Right cardiac atrium (tissue), 5 donors: ENCODE measurements around the gene MIS18BP1. TPM values are rescaled to one million over a fixed set of nuclear protein-coding genes. Genes with fewer than 3 reads are reported as not detected.

Experiments used
- ATAC-seq, 2 donors: fragments of 200-7000 bp; cut with Tn5 transposase; one replicate each; pipeline versions ENCODE4 v1.8.0 to v1.9.1; 2020; ENCODE audit warnings: moderate library complexity in 2 of 2, mild to moderate bottlenecking in 1 of 2
- DNase-seq, 3 donors: peaks; one replicate each; pipeline ENCODE4 v3.0.0-alpha.2; 2020
- H3K27ac ChIP-seq: one replicate; pipeline ENCODE4 v1.5.1; 2013; ENCODE audit warnings: mild to moderate bottlenecking, low read length, control low read depth, moderate library complexity
- H3K27me3 ChIP-seq: one replicate; pipeline ENCODE4 v1.6.1; 2013; ENCODE audit not compliant: control insufficient read depth, insufficient read depth
- H3K4me1 ChIP-seq: one replicate; pipeline ENCODE4 v1.6.1; 2013; ENCODE audit warnings: low read length; ENCODE audit not compliant: control insufficient read depth, insufficient read depth
- H3K4me3 ChIP-seq: one replicate; pipeline ENCODE4 v1.5.1; 2013; ENCODE audit warnings: low read length, control low read depth
- H3K9me3 ChIP-seq: one replicate; pipeline ENCODE4 v1.6.1; 2013; ENCODE audit warnings: low read length; ENCODE audit not compliant: control insufficient read depth
- WGBS: extraction: QIAGEN DNeasy Blood & Tissue Kit; methylation state at CpG from one replicate; pipeline ENCODE4 v1.1.7; 2013; 5-methylcytosine and 5-hydroxymethylcytosine counted together
- intact Hi-C, 4 donors: fragments of 100-400 bp; cut with DNase I; formaldehyde crosslinking; loops; one replicate each; pipeline versions ENCODE4 v1.11.0 to v1.14.0; 2022 to 2023
- polyA plus RNA-seq: library from polyadenylated mRNA; stranded (reverse); fragments of 200-250 nt; gene quantifications from one replicate; pipeline ENCODE4 v1.2.3, GENCODE V29; 2013
- total RNA-seq, 4 donors: library from RNA; stranded (reverse); fragmentation: NEBNext Ultra II Directional; extraction: Animal tissue kit (Norgen Biotek cat#: 25700); gene quantifications; one replicate each; pipeline ENCODE4 v1.2.1, GENCODE V29; 2021
- donor health status: healthy with polysubstance abuse.
- donor health status: DM: no; HTN: yes; CAD: no.
- donor health status: DM: no; HTN: no; CAD: no.
- donor health status: DM: no; HTN: yes; CAD: no; lungs with severe emphysema.
- donor health status: DM: yes; HTN: yes; CAD: no.

Gene MIS18BP1
- total and polyA plus RNA-seq, 5 donors = 3.5 to 9.3 (median 7.8) TPM

GRCh38 chr14:45262637-45263036, 9.6 kb upstream of the MIS18BP1 start:
- ATAC-seq = no peak
- no peaks in the 10 kb centered on the region for H3K27me3 ChIP-seq
- 81% methylated on average over 4 of the region's 4 CpGs for WGBS
- DNase-seq = no peak
- intact Hi-C loops = no loop called here
- H3K4me3 ChIP-seq = no peak overlapping the region
- H3K27ac ChIP-seq = no peak overlapping the region
- no peaks in the 10 kb centered on the region for H3K9me3 ChIP-seq
- H3K4me1 ChIP-seq = no peaks in the 10 kb centered on the region

GRCh38 chr14:45261209-45261608, 8.2 kb upstream of the MIS18BP1 start:
- no peak for DNase-seq
- H3K4me3 ChIP-seq = no peak overlapping the region
- H3K9me3 ChIP-seq = no peaks in the 10 kb centered on the region
- 34% methylated on average over 2 of the region's 2 CpGs for WGBS
- no peak overlapping the region for H3K27ac ChIP-seq
- no peaks in the 10 kb centered on the region for H3K4me1 ChIP-seq
- intact Hi-C loops = no loop called here
- H3K27me3 ChIP-seq = no peaks in the 10 kb centered on the region
- no peak for ATAC-seq

- Histone ChIP-seq H3K9me3 (no peaks in the 10 kb centered on the region), H3K4me1 (peaks cover 2% of the 10 kb centered on the region), H3K27ac (no peak overlapping the region), H3K27me3 (no peaks in the 10 kb centered on the region), H3K4me3 (no peak overlapping the region)
- 96% methylated on average over 3 of the region's 3 CpGs for WGBS
- intact Hi-C loops = loop anchor here in 1 of 4 donors (10.0 kb wide), 1 partner anchor 124 kb away; the partner anchor contains the start of genes FANCM and FKBP3
- ATAC-seq = no peak
- DNase-seq = no peak
Observed at GRCh38 chr14:45258805-45259204, 5.8 kb upstream of the MIS18BP1 start.

GRCh38 chr14:45258073-45258472, 5.1 kb upstream of the MIS18BP1 start:
- Histone ChIP-seq H3K9me3 (no peaks in the 10 kb centered on the region), H3K27ac (no peak overlapping the region), H3K4me1 (peaks cover 2% of the 10 kb centered on the region), H3K4me3 (no peak overlapping the region), H3K27me3 (no peaks in the 10 kb centered on the region)
- WGBS = 87% methylated on average over 1 of the region's 1 CpG
- ATAC-seq = no peak
- DNase-seq = no peak
- intact Hi-C loops = loop anchor here in 1 of 4 donors (10.0 kb wide), 1 partner anchor 123 kb away; the partner anchor contains the start of genes FANCM and FKBP3

GRCh38 chr14:45254771-45255170, 1.8 kb upstream of the MIS18BP1 start:
- Histone ChIP-seq H3K27ac (no peak overlapping the region), H3K4me1 (peaks cover 2% of the 10 kb centered on the region), H3K27me3 (no peaks in the 10 kb centered on the region), H3K4me3 (no peak overlapping the region), H3K9me3 (no peaks in the 10 kb centered on the region)
- 89% methylated on average over 4 of the region's 4 CpGs for WGBS
- no peak for DNase-seq
- ATAC-seq = no peak
- intact Hi-C loops = loop anchor here in 1 of 4 donors (10.0 kb wide), 1 partner anchor 120 kb away; the partner anchor contains the start of genes FANCM and FKBP3

GRCh38 chr14:45253754-45254310, 830 bp upstream of the MIS18BP1 start:
- peak overlapping the region; percentile 99 for H3K27ac ChIP-seq
- peak overlapping the region; percentile 100 for H3K4me3 ChIP-seq
- H3K9me3 ChIP-seq = no peaks in the 10 kb centered on the region
- DNase-seq (peak; percentile 45 to 80 (median 54)), ATAC-seq (peak; percentile 47 to 54)
- H3K27me3 ChIP-seq = no peaks in the 10 kb centered on the region
- intact Hi-C loops = loop anchor here in 1 of 4 donors (10.0 kb wide), 1 partner anchor 119 kb away; the partner anchor contains the start of genes FANCM and FKBP3
- WGBS = 41% methylated on average over 23 of the region's 23 CpGs
- H3K4me1 ChIP-seq = peaks cover 2% of the 10 kb centered on the region

GRCh38 chr14:45252366-45253069, 484 bp downstream of the MIS18BP1 start:
- Histone ChIP-seq H3K4me1 (peaks cover 2% of the 10 kb centered on the region), H3K4me3 (peak overlapping the region; percentile 100), H3K27me3 (no peaks in the 10 kb centered on the region), H3K27ac (peak overlapping the region; percentile 94), H3K9me3 (no peaks in the 10 kb centered on the region)
- ATAC-seq (no peak), DNase-seq (peak in 1 of 3 donors; percentile 47)
- intact Hi-C loops = loop anchor here in 1 of 4 donors (10.0 kb wide), 1 partner anchor 118 kb away; the partner anchor contains the start of genes FANCM and FKBP3
- WGBS = under 1% methylated on average over 26 of the region's 26 CpGs

- no peak for ATAC-seq
- Histone ChIP-seq H3K4me1 (peaks cover 2% of the 10 kb centered on the region), H3K27ac (no peak overlapping the region), H3K9me3 (no peaks in the 10 kb centered on the region), H3K4me3 (peak overlapping the region; percentile 100), H3K27me3 (no peaks in the 10 kb centered on the region)
- DNase-seq = no peak
- 19% methylated on average over 5 of the region's 5 CpGs for WGBS
- intact Hi-C loops = loop anchor here in 1 of 4 donors (10.0 kb wide), 1 partner anchor 117 kb away; the partner anchor contains the start of genes FANCM and FKBP3
Observed at GRCh38 chr14:45251912-45252311, 1.1 kb downstream of the MIS18BP1 start.

GRCh38 chr14:45249856-45250575, 3.0 kb downstream of the MIS18BP1 start:
- intact Hi-C loops = loop anchor here in 1 of 4 donors (10.0 kb wide), 1 partner anchor 115 kb away; the partner anchor contains the start of genes FANCM and FKBP3
- H3K4me3 ChIP-seq = peak overlapping the region; percentile 19
- ATAC-seq = no peak
- WGBS = 38% methylated on average over 5 of the region's 5 CpGs
- no peak overlapping the region for H3K27ac ChIP-seq
- H3K4me1 ChIP-seq = peaks cover 2% of the 10 kb centered on the region
- peak in 1 of 3 donors; percentile 46 for DNase-seq
- no peaks in the 10 kb centered on the region for H3K9me3 ChIP-seq
- no peaks in the 10 kb centered on the region for H3K27me3 ChIP-seq

GRCh38 chr14:45247427-45247826, 5.6 kb downstream of the MIS18BP1 start:
- intact Hi-C loops = no loop called here

More at GRCh38 chr14:45247427-45247826, 5.6 kb downstream of the MIS18BP1 start:
- no peak overlapping the region for H3K4me3 ChIP-seq
- WGBS = 97% methylated on average over 1 of the region's 1 CpG
- H3K27me3 ChIP-seq = no peaks in the 10 kb centered on the region
- no peaks in the 10 kb centered on the region for H3K9me3 ChIP-seq
- no peak for DNase-seq
- no peak overlapping the region for H3K27ac ChIP-seq
- ATAC-seq = no peak
- no peaks in the 10 kb centered on the region for H3K4me1 ChIP-seq
